ENCODE measurements around the gene MME. TPM values are rescaled to one million over a fixed set of nuclear protein-coding genes. Genes with fewer than 3 reads are reported as not detected.

MME gene
- total RNA-seq, 1 donor from 2014 or later = 2.8 TPM

GRCh38 chr3:155052470-155052869 lies 27.6 kb upstream of the MME start:
- Histone ChIP-seq H3K27me3 (ENCODE audit: low read depth) (no peaks in the 10 kb centered on the region), H3K4me3 (no peak overlapping the region), H3K4me1 (no peaks in the 10 kb centered on the region), H3K9me3 (replicated peaks) (peaks cover 35% of the 10 kb centered on the region), H3K27ac (replicated peaks) (no peak overlapping the region), H3K36me3 (no peaks in the 10 kb centered on the region)
- DNase-seq = no peak
- intact Hi-C loops (cut with micrococcal nuclease) = no loop called here
- TF ChIP-seq, protein P1, sequence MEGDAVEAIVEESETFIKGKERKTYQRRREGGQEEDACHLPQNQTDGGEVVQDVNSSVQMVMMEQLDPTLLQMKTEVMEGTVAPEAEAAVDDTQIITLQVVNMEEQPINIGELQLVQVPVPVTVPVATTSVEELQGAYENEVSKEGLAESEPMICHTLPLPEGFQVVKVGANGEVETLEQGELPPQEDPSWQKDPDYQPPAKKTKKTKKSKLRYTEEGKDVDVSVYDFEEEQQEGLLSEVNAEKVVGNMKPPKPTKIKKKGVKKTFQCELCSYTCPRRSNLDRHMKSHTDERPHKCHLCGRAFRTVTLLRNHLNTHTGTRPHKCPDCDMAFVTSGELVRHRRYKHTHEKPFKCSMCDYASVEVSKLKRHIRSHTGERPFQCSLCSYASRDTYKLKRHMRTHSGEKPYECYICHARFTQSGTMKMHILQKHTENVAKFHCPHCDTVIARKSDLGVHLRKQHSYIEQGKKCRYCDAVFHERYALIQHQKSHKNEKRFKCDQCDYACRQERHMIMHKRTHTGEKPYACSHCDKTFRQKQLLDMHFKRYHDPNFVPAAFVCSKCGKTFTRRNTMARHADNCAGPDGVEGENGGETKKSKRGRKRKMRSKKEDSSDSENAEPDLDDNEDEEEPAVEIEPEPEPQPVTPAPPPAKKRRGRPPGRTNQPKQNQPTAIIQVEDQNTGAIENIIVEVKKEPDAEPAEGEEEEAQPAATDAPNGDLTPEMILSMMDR (IDR thresholded peaks at IDR 0.05; ENCODE audit: borderline replicate concordance) = no peak

DNA sequence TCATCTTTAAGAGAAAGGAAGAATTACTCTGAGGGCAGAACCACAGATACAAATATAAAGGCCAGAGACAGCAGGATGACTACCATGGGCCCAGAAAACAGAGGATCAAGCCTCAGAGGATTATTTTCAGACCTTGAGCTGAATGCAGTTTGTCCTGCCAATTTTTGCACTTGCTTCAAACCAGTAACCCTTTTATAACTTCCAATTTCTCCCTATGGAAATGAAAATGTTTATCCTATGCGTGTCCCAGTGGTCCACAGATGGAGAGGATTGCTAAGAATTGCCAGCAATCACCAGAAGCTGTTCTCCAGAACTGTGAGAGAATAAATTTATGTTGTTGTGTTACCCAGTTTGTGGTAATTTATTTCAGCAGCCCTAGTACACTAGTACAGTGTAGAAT lies 26.4 kb upstream of the MME start:
- TF ChIP-seq, protein P1 (IDR thresholded peaks at IDR 0.05; ENCODE audit: borderline replicate concordance) = no peak
- intact Hi-C loops (cut with micrococcal nuclease) = no loop called here
- no peaks in the 10 kb centered on the region for H3K4me1 ChIP-seq
- no peaks in the 10 kb centered on the region for H3K27me3 ChIP-seq (ENCODE audit: low read depth)
- DNase-seq = no peak
- no peaks in the 10 kb centered on the region for H3K36me3 ChIP-seq
- no peak overlapping the region for H3K4me3 ChIP-seq
- peaks cover 35% of the 10 kb centered on the region for H3K9me3 ChIP-seq (replicated peaks)
- H3K27ac ChIP-seq (replicated peaks) = peak overlapping the region; percentile 2

GRCh38 chr3:155064920-155065319 lies 15.2 kb upstream of the MME start:
- no peaks in the 10 kb centered on the region for H3K4me1 ChIP-seq
- TF ChIP-seq, protein P1 (IDR thresholded peaks at IDR 0.05; ENCODE audit: borderline replicate concordance) = no peak
- no peak overlapping the region for H3K27ac ChIP-seq (replicated peaks)
- no peak overlapping the region for H3K4me3 ChIP-seq
- no peaks in the 10 kb centered on the region for H3K36me3 ChIP-seq
- intact Hi-C loops (cut with micrococcal nuclease) = no loop called here
- H3K27me3 ChIP-seq (ENCODE audit: low read depth) = no peaks in the 10 kb centered on the region
- DNase-seq = no peak
- H3K9me3 ChIP-seq (replicated peaks) = no peaks in the 10 kb centered on the region

GRCh38 chr3:155065537-155065936 lies 14.6 kb upstream of the MME start:
- H3K36me3 ChIP-seq = no peaks in the 10 kb centered on the region
- H3K27ac ChIP-seq (replicated peaks) = no peak overlapping the region
- H3K9me3 ChIP-seq (replicated peaks) = no peaks in the 10 kb centered on the region
- DNase-seq = no peak
- H3K27me3 ChIP-seq (ENCODE audit: low read depth) = no peaks in the 10 kb centered on the region
- TF ChIP-seq, protein P1 (IDR thresholded peaks at IDR 0.05; ENCODE audit: borderline replicate concordance) = no peak
- H3K4me3 ChIP-seq = no peak overlapping the region
- intact Hi-C loops (cut with micrococcal nuclease) = no loop called here
- H3K4me1 ChIP-seq = no peaks in the 10 kb centered on the region

DNA sequence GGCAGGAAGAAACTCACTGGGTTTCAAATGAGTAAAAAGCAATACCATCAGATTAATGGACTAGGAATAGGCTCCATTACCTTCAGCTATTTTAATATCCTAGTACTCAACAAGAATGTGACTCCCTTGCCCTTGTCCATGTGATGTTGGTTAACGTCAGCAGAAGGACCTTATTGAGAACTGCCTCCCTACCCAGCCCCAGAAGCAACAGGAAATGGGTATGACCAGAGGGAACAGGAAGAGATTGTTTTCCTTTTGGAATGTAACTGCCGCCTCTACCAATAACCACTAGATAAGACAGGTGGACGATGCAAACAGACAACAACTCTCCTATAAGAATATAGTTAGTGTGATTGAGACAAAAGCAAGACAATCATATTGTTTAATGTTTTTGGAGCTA lies 10.4 kb upstream of the MME start:
- DNase-seq = no peak
- Histone ChIP-seq H3K9me3 (replicated peaks) (peaks cover 10% of the 10 kb centered on the region), H3K27me3 (ENCODE audit: low read depth) (no peaks in the 10 kb centered on the region), H3K27ac (replicated peaks) (no peak overlapping the region), H3K36me3 (no peaks in the 10 kb centered on the region), H3K4me1 (no peaks in the 10 kb centered on the region), H3K4me3 (no peak overlapping the region)
- intact Hi-C loops (cut with micrococcal nuclease) = no loop called here
- TF ChIP-seq, protein P1 (IDR thresholded peaks at IDR 0.05; ENCODE audit: borderline replicate concordance) = no peak

DNA sequence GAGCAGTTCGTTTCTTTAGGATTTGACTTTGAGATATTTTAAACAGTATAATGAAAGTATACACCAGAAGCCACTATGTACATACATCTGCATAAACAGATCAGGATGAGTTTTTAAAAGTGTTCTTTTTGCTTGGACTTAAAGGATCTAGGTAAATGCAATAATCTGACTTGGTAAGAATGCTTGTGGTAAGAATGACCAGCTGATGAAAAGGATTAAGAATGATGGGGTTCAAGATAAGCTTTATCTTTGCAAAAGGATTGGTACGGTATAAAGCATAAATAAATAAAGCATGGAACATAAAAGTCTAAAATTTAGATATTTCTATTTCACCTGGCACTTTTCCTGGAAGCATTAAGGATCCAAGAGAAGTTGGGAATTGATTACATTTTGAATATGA lies 9.8 kb upstream of the MME start:
- intact Hi-C loops (cut with micrococcal nuclease) = no loop called here
- no peaks in the 10 kb centered on the region for H3K27me3 ChIP-seq (ENCODE audit: low read depth)
- TF ChIP-seq, protein P1 (IDR thresholded peaks at IDR 0.05; ENCODE audit: borderline replicate concordance) = no peak
- H3K27ac ChIP-seq (replicated peaks) = no peak overlapping the region
- no peak overlapping the region for H3K4me3 ChIP-seq
- DNase-seq = no peak
- H3K4me1 ChIP-seq = no peaks in the 10 kb centered on the region
- H3K36me3 ChIP-seq = no peaks in the 10 kb centered on the region
- peaks cover 15% of the 10 kb centered on the region for H3K9me3 ChIP-seq (replicated peaks)

All from left ventricle myocardium inferior (tissue), 1 donor.